GF-D8 (cell line): Measurements from ENCODE around the gene THRAP3.

Source experiments
- DNase-seq: peaks from one replicate; lab custom pipeline; 2025; lab: John Stamatoyannopoulos, UW

THRAP3 gene

GRCh38 chr1:36352910-36353878 is 129.0 kb downstream of the THRAP3 start:
- DNase-seq, result no peak

- DNase-seq, result no peak
Measured at GRCh38 chr1:36354486-36354885, 130.2 kb downstream of the THRAP3 start.
